Thoracic aorta (tissue), 2 donors: ENCODE results near the gene SLC35B2. TPM values are rescaled to one million over a fixed set of nuclear protein-coding genes. Genes with fewer than 3 reads are reported as not detected.

Experiments used
- ATAC-seq: fragments of 150-250 bp; one replicate; pipeline ENCODE4 v1.8.0; 2017; ENCODE audit warnings: low read depth; ENCODE audit not compliant: insufficient number of reproducible peaks, low FRiP score
- DNase-seq: peaks from one replicate; pipeline ENCODE4 v3.0.0-alpha.2; 2020; ENCODE audit warnings: low spot score
- H3K27ac ChIP-seq, 2 donors: fragments of 200-600 bp; sonication (generic); 1 replicate in 1 of 2; 2 replicates in 1 of 2; pipeline ENCODE4 v1.5.1; 2016; ENCODE audit warnings: mild to moderate bottlenecking in 2 of 2, moderate library complexity in 2 of 2
- H3K27me3 ChIP-seq: fragments of 200-600 bp; sonication (generic); replicated peaks from 2 replicates; pipeline ENCODE4 v1.6.0; 2016; ENCODE audit warnings: mild to moderate bottlenecking; ENCODE audit not compliant: insufficient read depth
- H3K36me3 ChIP-seq: fragments of 200-600 bp; sonication (generic); one replicate; pipeline ENCODE4 v1.5.1; 2016
- H3K4me1 ChIP-seq, 2 donors: fragments of 200-600 bp; sonication (generic); 1 replicate in 1 of 2; 2 replicates in 1 of 2; pipeline versions ENCODE4 v1.5.1 to v1.6.0; 2016; ENCODE audit warnings: low read depth in 2 of 2, mild to moderate bottlenecking in 1 of 2; ENCODE audit not compliant: control insufficient read depth in 1 of 2
- H3K4me3 ChIP-seq: fragments of 200-600 bp; sonication (generic); 2 replicates; pipeline ENCODE4 v1.5.1; 2016; ENCODE audit warnings: mild to moderate bottlenecking
- H3K9me3 ChIP-seq: fragments of 200-600 bp; sonication (generic); 2 replicates; pipeline ENCODE4 v1.5.1; 2016
- total RNA-seq, 2 donors: library from RNA; depleted of rRNA; stranded (reverse); fragments of >200 nt; gene quantifications; one replicate each; pipeline versions ENCODE4 v1.1.0 to v1.2.3, GENCODE V29; 2016
- TF ChIP-seq, protein P1 (sequence below): fragments of 200-600 bp; sonication (generic); IDR thresholded peaks from one replicate; pipeline ENCODE4 v1.5.1; 2019; ENCODE audit warnings: antibody characterized with exemption

SLC35B2 gene, protein sequence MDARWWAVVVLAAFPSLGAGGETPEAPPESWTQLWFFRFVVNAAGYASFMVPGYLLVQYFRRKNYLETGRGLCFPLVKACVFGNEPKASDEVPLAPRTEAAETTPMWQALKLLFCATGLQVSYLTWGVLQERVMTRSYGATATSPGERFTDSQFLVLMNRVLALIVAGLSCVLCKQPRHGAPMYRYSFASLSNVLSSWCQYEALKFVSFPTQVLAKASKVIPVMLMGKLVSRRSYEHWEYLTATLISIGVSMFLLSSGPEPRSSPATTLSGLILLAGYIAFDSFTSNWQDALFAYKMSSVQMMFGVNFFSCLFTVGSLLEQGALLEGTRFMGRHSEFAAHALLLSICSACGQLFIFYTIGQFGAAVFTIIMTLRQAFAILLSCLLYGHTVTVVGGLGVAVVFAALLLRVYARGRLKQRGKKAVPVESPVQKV
- 10 to 100 TPM; 19.9 to 33.3 TPM for total RNA-seq

DNA sequence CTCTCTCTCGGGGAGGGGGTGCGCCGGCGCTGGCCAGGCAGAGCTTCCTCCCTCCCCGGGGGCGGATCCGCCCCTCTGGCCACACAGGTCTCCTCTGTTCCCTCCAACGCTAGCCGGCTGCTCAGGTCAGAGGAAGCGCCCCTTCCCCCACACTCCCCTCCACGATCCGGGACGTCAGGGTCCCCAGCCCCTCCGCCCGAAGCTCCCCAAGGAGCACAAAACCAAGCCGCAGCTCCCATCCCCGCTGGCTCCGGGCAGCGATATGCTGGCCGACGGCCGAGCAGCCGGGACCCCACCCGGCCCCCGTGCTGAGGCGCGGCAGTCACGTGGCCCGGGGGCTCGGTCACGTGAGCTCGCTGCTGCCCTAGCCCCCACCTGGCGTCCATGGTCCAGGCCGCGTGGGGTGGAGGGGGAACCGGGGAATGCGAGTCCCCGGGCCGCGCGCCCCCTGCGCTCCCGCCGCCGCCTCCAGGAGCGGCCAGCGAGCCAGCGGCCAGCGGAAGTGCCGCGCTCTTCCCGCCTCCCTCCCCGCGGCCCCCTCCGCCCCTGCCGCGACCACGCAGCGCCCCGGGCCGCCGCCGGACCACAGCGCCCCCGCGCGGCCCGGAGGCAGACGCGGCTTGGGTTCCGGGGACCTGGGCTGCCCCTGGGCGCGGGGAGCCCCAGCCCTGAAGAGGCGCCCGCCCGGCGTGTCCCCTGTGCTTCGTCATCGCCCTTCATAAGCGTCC lies at the start of gene SLC35B2:
Gene SLC35B2 (minus strand): TSS at position 504 of the 728 bp plus-strand sequence. CDS start 118 bp downstream, at position 386.
- Histone ChIP-seq H3K9me3 (no peaks in the 10 kb centered on the region), H3K4me3 (peak within 1 kb of the TSS; percentile 88), H3K27ac (peak within 1 kb of the TSS; percentile 59 to 76), H3K4me1 (peaks cover 14 to 21% of the 10 kb centered on the region in 2 donors), H3K36me3 (peaks cover 23% of the 10 kb centered on the region), H3K27me3 (no peaks in the 10 kb centered on the region)
- TF ChIP-seq, protein P1, sequence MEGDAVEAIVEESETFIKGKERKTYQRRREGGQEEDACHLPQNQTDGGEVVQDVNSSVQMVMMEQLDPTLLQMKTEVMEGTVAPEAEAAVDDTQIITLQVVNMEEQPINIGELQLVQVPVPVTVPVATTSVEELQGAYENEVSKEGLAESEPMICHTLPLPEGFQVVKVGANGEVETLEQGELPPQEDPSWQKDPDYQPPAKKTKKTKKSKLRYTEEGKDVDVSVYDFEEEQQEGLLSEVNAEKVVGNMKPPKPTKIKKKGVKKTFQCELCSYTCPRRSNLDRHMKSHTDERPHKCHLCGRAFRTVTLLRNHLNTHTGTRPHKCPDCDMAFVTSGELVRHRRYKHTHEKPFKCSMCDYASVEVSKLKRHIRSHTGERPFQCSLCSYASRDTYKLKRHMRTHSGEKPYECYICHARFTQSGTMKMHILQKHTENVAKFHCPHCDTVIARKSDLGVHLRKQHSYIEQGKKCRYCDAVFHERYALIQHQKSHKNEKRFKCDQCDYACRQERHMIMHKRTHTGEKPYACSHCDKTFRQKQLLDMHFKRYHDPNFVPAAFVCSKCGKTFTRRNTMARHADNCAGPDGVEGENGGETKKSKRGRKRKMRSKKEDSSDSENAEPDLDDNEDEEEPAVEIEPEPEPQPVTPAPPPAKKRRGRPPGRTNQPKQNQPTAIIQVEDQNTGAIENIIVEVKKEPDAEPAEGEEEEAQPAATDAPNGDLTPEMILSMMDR = peak; percentile 55
- peak; percentile 64 for ATAC-seq
- no peak for DNase-seq

DNA sequence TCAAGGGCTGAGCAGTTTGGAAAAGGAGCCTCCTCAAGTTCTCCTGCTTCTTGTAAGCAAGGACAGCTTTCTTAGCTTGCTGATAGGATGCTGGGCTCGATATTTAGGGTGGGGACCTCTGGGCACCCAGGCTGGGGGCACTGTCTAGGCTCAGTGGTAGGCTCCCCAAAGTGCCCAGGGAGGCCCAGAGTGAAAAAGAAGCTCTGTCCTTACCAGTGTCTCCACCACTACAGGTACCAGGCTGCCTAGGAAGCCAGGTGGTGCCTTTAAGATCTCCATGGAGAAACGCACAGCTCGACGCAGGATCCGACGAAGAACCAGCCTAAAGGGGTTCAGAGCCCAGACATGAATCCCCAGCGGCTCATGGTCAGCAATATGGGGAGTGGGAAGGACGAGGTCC lies 49.4 kb upstream of the SLC35B2 start:
- Histone ChIP-seq H3K27me3 (no peaks in the 10 kb centered on the region), H3K27ac (no peak overlapping the region), H3K4me1 (peaks cover 0 to under 1% of the 10 kb centered on the region in 2 donors), H3K36me3 (peaks cover 53% of the 10 kb centered on the region), H3K9me3 (no peaks in the 10 kb centered on the region), H3K4me3 (no peak overlapping the region)
- TF ChIP-seq, protein P1 = no peak
- ATAC-seq (no peak), DNase-seq (no peak)

DNA sequence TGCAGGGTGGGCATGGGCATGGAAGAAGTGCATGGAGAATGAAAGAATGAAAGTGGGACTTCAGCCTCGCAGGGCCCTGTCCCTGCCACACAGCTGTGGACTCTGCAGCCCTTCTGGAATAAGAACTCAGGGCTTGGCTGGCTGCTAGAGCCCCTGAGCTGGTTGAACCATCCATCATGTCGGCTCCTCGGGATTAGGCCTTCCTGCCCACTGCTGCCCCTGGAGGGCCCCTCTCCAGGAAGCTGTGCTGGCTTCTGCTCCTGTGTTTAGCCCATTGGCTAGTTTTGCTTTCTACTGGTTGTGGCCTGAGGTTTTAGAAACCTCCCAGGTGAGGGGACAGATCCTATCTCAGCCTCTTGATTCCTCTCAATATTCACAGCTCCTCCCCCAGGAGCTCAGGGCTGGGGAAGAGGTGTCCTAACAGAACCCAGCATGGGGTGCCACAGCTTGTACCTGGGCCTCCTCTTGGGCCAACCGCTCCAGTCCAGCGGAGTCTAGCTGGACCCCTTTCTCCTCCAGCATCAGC lies 47.9 kb upstream of the SLC35B2 start:
- peaks cover 54% of the 10 kb centered on the region for H3K36me3 ChIP-seq
- H3K27ac ChIP-seq = no peak overlapping the region

DNA sequence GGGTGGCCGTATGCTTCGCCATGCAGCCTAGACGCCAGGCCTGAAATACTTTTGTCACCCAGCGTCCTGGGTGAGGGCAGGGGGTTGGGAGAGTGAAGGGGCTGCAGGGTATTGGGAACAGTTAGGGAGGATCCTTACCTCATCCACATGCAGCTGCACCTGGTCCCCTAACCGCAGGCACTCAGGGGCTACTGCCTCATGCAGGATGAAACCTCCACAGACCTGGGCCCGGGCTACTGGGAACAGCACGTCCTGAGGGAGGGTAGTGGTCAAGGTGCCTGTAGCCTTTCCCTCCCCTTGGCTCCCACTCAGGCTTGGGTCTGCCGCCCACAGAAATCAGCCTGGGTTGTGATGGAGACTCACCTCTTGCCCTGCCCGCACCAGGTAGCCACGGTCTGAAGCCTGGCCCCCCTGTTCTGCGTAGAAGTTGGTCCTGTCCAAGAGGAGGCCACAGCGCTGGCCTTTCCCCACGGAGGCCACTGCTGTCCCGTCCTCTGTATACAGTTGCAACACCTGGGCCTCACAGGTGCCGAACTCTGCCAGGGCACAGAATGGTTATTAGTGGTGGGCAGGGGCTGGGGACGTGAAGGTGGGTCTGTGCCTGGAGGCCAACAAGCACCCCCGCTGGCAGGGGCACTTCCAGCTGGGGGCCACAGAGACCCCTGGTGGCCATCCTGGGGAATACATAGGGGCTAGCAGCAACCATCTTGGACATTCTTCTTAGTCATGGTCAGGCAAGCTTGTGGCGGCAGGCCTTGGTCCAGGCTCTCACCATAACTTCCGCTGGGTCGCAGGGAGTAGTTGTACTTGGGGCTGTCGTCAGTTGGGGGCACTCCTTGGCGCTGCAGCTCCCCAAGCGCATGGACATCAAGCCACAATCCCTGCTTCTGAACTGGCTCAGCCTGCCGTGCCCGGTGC lies 47.2 kb upstream of the SLC35B2 start:
- ATAC-seq (no peak), DNase-seq (no peak)
- Histone ChIP-seq H3K9me3 (no peaks in the 10 kb centered on the region), H3K27me3 (no peaks in the 10 kb centered on the region), H3K36me3 (peaks cover 50% of the 10 kb centered on the region), H3K27ac (no peak overlapping the region), H3K4me3 (no peak overlapping the region), H3K4me1 (no peaks in the 10 kb centered on the region)
- TF ChIP-seq, protein P1 = peak; percentile 70

More for the DNA sequence above, 47.9 kb upstream of the SLC35B2 start:
- Histone ChIP-seq H3K4me3 (no peak overlapping the region), H3K9me3 (no peaks in the 10 kb centered on the region), H3K27me3 (no peaks in the 10 kb centered on the region), H3K4me1 (no peaks in the 10 kb centered on the region)
- DNase-seq = no peak
- TF ChIP-seq, protein P1 = no peak
- no peak for ATAC-seq
